SU-DHL-6 (cell line): ENCODE results near the gene ELMO1.

Experiments used
- H2AFZ ChIP-seq: fragments of 200-600 bp; sonication (generic); 2 replicates; pipeline ENCODE4 v1.6.1; 2014; ENCODE audit warnings: low read depth, mild to moderate bottlenecking, moderate library complexity, mixed read lengths, antibody characterized with exemption, low read length; ENCODE audit not compliant: severe bottlenecking
- H3F3A ChIP-seq: fragments of 200-600 bp; shearing (Covaris generic); 2 replicates; pipeline ENCODE4 v1.6.0; 2016; ENCODE audit warnings: antibody characterized with exemption, mild to moderate bottlenecking; ENCODE audit not compliant: insufficient read depth
- H3K27ac ChIP-seq: fragments of 200-600 bp; sonication (generic); 2 replicates; pipeline ENCODE4 v1.5.1; 2016; ENCODE audit warnings: low read depth, mild to moderate bottlenecking, low read length, moderate library complexity, mixed read lengths
- H3K27me3 ChIP-seq: fragments of 200-600 bp; sonication (generic), shearing (Covaris generic); 2 replicates; pipeline ENCODE4 v1.6.0; 2014; ENCODE audit warnings: mild to moderate bottlenecking, low read length
- H3K36me3 ChIP-seq: fragments of 200-600 bp; sonication (generic); 2 replicates; pipeline ENCODE4 v1.6.1; 2014; ENCODE audit warnings: mild to moderate bottlenecking, low read length, mixed read lengths
- H3K4me2 ChIP-seq: fragments of 300-600, 200-600 bp; shearing (Covaris generic), sonication (generic); 2 replicates; pipeline ENCODE4 v1.6.0; 2014; ENCODE audit warnings: low read length, low read depth, mild to moderate bottlenecking; ENCODE audit not compliant: poor library complexity, severe bottlenecking
- H3K4me3 ChIP-seq: fragments of 200-600 bp; sonication (generic); 2 replicates; pipeline ENCODE4 v1.5.1; 2014; ENCODE audit warnings: antibody characterized with exemption, low read length, mild to moderate bottlenecking, mixed read lengths; ENCODE audit not compliant: insufficient read depth, poor library complexity, severe bottlenecking
- H3K79me2 ChIP-seq: fragments of 200-600 bp; sonication (generic); 2 replicates; pipeline ENCODE4 v1.6.1; 2014; ENCODE audit warnings: mild to moderate bottlenecking, low read length, moderate library complexity; ENCODE audit not compliant: insufficient read depth
- H3K9ac ChIP-seq: fragments of 200-600 bp; sonication (generic); 2 replicates; pipeline ENCODE4 v1.7.0; 2014; ENCODE audit warnings: mild to moderate bottlenecking, low read length
- H3K9me2 ChIP-seq: fragments of 200-600 bp; sonication (generic); replicated peaks from 2 replicates; pipeline ENCODE4 v1.6.1; 2014; ENCODE audit warnings: low read length; ENCODE audit not compliant: insufficient read depth
- H3K9me3 ChIP-seq: fragments of 200-600 bp; sonication (generic); 2 replicates; pipeline ENCODE4 v1.6.1; 2014; ENCODE audit warnings: low read length, mixed read lengths; ENCODE audit not compliant: insufficient read depth
- H4K20me1 ChIP-seq: fragments of 200-600 bp; sonication (generic); 2 replicates; pipeline ENCODE4 v1.6.1; 2014; ENCODE audit warnings: low read depth, mild to moderate bottlenecking, antibody characterized with exemption, low read length, moderate library complexity, mixed read lengths
- EZH2phosphoT487 ChIP-seq: fragments of 200-600 bp; sonication (generic), shearing (Covaris generic); conservative IDR thresholded peaks from 2 replicates; pipeline ENCODE4 v1.6.1; 2018; ENCODE audit warnings: mild to moderate bottlenecking, antibody characterized with exemption, low read length, moderate library complexity, mixed read lengths
- TF ChIP-seq, protein P1 (sequence below): fragments of 200-600 bp; sonication (generic); IDR thresholded peaks from one replicate; pipeline ENCODE4 v1.5.1; 2017; ENCODE audit warnings: antibody characterized with exemption, mild to moderate bottlenecking, low read length, moderate library complexity; ENCODE audit not compliant: insufficient read depth, poor library complexity, severe bottlenecking

The ELMO1 gene

GRCh38 chr7:36944838-36945237 lies 503.8 kb downstream of the ELMO1 start:
- 0 out of 2 replicates have a peak, but pooled peaks cover 1% of the 10 kb centered on the region for H3K36me3 ChIP-seq
- no peaks in the 10 kb centered on the region for H3K9me2 ChIP-seq
- H3F3A ChIP-seq = no peaks in the 10 kb centered on the region
- no peak overlapping the region for H3K27ac ChIP-seq
- no peaks in the 10 kb centered on the region for H3K27me3 ChIP-seq
- H3K4me2 ChIP-seq = no peak overlapping the region
- H3K4me3 ChIP-seq = no peak overlapping the region
- H3K9me3 ChIP-seq = 0 out of 2 replicates have a peak, but pooled peaks cover 2% of the 10 kb centered on the region
- no peak overlapping the region for H3K9ac ChIP-seq
- TF ChIP-seq, protein P1, sequence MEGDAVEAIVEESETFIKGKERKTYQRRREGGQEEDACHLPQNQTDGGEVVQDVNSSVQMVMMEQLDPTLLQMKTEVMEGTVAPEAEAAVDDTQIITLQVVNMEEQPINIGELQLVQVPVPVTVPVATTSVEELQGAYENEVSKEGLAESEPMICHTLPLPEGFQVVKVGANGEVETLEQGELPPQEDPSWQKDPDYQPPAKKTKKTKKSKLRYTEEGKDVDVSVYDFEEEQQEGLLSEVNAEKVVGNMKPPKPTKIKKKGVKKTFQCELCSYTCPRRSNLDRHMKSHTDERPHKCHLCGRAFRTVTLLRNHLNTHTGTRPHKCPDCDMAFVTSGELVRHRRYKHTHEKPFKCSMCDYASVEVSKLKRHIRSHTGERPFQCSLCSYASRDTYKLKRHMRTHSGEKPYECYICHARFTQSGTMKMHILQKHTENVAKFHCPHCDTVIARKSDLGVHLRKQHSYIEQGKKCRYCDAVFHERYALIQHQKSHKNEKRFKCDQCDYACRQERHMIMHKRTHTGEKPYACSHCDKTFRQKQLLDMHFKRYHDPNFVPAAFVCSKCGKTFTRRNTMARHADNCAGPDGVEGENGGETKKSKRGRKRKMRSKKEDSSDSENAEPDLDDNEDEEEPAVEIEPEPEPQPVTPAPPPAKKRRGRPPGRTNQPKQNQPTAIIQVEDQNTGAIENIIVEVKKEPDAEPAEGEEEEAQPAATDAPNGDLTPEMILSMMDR = no peak
- TF ChIP-seq EZH2phosphoT487 = no peak
- no peaks in the 10 kb centered on the region for H3K79me2 ChIP-seq
- H2AFZ ChIP-seq = no peak overlapping the region
- no peaks in the 10 kb centered on the region; the same call in 1 of the 2 replicates for H4K20me1 ChIP-seq

DNA sequence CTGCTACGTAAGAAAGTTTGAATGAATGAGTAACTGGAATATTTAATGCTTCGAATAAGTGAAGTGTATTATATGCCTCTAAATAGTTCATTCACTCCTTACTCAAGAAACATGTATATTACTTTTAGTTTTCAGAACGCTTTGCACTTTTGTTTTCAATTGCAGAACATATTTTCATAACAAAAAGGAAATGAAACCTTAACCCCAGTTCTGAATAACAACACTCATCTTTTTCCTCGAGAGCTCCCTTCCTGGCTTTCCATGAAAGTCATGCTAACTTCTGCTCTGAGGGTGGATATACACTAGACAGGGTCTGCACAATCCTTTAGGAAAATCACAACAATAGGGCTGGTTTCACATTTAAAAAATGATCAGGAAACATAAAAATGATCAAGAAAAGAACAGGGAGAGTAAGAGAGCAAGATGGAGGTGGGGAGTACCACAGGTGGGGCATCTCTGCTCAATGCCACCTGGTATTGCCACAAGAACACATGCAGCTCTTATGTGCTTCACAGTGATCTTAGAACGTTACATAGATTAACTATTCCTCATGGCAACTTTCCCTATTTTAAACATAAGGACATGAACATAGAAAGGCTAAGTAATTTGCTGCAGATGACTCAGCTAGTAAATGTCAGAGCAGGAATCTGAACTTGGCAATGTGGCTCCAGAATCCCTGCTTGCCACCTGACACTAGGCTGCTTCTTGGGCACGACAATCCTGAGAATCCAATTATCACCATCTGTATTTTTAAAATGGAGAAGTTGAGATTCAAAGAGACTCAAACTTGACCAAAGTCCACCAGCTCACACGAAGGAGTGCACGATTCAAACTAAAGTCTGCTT lies 504.9 kb downstream of the ELMO1 start:
- H3K4me2 ChIP-seq = no peak overlapping the region
- H2AFZ ChIP-seq = no peak overlapping the region

DNA sequence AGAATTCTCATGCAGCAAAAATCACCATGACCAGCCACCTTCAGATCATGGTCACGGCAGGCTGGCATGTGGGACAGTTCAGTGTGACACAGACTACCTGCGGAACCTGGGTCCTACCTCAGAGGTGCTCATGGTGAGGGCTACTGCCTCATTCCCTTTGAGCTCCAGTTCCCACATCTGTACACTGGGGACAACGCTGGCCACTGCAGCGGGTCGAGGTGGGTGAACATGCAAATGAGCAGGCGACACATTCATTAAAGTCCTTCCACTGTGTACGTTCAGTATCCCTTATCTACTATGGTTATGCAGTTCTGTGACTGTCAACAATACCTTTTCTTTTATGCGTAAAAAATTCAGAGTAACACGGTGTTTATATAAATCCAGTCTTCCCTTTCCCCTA lies 505.7 kb downstream of the ELMO1 start:
- H3K9me2 ChIP-seq = no peaks in the 10 kb centered on the region
- H2AFZ ChIP-seq = no peak overlapping the region
- peaks cover 17% of the 10 kb centered on the region for H3K36me3 ChIP-seq
- no peaks in the 10 kb centered on the region for H3K27me3 ChIP-seq
- no peaks in the 10 kb centered on the region for H3F3A ChIP-seq
- H4K20me1 ChIP-seq = no peaks in the 10 kb centered on the region; the same call in 1 of the 2 replicates
- H3K9ac ChIP-seq = no peak overlapping the region
- no peak overlapping the region for H3K4me2 ChIP-seq
- H3K79me2 ChIP-seq = no peaks in the 10 kb centered on the region
- no peak for TF ChIP-seq EZH2phosphoT487
- TF ChIP-seq, protein P1 = no peak
- peaks cover 16% of the 10 kb centered on the region; the same call in 1 of the 2 replicates for H3K9me3 ChIP-seq
- H3K27ac ChIP-seq = no peak overlapping the region
- no peak overlapping the region for H3K4me3 ChIP-seq

More for the DNA sequence above, 504.9 kb downstream of the ELMO1 start:
- Histone ChIP-seq H3F3A (no peaks in the 10 kb centered on the region), H3K36me3 (peaks cover 8% of the 10 kb centered on the region; the same call in 1 of the 2 replicates), H3K9me2 (no peaks in the 10 kb centered on the region), H3K9me3 (0 out of 2 replicates have a peak, but pooled peaks cover 7% of the 10 kb centered on the region), H3K4me3 (no peak overlapping the region), H3K79me2 (no peaks in the 10 kb centered on the region), H3K27ac (no peak overlapping the region), H3K9ac (no peak overlapping the region), H3K27me3 (no peaks in the 10 kb centered on the region), H4K20me1 (no peaks in the 10 kb centered on the region; the same call in 1 of the 2 replicates)
- TF ChIP-seq, protein P1 = no peak
- TF ChIP-seq EZH2phosphoT487 = no peak
